Astrocyte of the cerebellum (primary cell): Measurements from ENCODE around the gene RELT.

Experiments used
- DNase-seq: peaks from one replicate; pipeline ENCODE4 v3.0.0-alpha.2; 2011; ENCODE audit warnings: low read depth
- H3K4me3 ChIP-seq: 2 replicates; pipeline ENCODE4 v1.5.1; 2011; ENCODE audit warnings: mild to moderate bottlenecking, low read depth, low read length, moderate library complexity
- in situ Hi-C: cut with HindIII; loops from 2 replicates; pipeline ENCODE4 v1.10.0; 2017; ENCODE audit warnings: low sequenced_read_pairs
- TF ChIP-seq, protein P1 (sequence below): IDR thresholded peaks from 2 replicates; pipeline ENCODE4 v1.5.1; 2012; ENCODE audit warnings: low read length, low read depth, moderate library complexity, mild to moderate bottlenecking; ENCODE audit errors: missing control alignments

Gene RELT

DNA sequence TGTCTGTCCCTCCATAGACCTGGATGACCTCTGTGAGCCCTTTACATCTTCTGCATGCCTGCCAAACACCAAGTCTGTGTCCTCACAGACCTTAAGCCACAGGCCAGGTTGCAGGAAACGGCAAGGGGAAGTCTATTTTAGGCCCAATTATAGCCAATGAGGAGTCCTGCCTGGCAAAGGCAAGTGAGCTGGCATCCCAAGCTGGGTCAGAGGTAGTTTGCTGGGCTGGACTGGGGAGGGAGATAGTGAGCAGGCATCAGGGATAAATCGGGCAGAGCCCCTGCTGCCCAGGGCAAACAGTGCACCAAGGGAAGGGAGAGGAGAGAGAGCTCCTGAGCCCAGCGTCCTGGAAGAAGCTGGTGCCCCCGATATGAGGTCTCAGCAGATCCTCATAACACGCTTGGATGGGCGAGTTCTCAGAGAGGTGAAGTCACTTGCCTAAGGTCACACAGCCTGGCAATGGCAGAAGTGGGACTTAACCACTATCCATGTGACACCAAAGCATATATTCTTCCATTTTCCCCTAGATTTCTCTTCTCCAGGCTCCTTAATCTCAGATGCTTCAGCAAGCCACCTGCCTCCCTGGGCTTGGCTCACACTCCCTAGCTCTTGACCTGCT, 3.7 kb upstream of the RELT start:
- no peak overlapping the region for H3K4me3 ChIP-seq
- no peak for DNase-seq
- in situ Hi-C loops: no loop called here
- TF ChIP-seq, protein P1, sequence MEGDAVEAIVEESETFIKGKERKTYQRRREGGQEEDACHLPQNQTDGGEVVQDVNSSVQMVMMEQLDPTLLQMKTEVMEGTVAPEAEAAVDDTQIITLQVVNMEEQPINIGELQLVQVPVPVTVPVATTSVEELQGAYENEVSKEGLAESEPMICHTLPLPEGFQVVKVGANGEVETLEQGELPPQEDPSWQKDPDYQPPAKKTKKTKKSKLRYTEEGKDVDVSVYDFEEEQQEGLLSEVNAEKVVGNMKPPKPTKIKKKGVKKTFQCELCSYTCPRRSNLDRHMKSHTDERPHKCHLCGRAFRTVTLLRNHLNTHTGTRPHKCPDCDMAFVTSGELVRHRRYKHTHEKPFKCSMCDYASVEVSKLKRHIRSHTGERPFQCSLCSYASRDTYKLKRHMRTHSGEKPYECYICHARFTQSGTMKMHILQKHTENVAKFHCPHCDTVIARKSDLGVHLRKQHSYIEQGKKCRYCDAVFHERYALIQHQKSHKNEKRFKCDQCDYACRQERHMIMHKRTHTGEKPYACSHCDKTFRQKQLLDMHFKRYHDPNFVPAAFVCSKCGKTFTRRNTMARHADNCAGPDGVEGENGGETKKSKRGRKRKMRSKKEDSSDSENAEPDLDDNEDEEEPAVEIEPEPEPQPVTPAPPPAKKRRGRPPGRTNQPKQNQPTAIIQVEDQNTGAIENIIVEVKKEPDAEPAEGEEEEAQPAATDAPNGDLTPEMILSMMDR: peak; percentile 22

DNA sequence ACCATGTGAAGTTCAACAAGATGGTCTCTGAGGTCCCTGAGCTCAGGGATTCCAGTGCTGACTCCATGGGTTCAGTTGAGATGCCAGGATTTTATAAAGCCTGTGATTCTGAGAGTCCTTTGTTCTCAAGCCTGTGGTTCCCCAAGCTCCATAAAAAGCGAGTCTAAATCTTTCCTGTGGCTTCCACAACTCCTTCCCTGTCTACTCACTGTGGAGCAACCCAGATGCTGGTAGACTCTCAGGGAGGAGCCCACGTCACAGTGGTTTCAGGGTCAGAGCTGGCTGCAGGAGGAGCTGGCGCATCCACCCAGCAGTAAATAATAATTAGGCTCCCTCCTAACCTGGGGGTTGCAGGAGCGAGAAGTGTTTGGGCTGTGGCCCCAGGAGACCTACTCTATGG, 2.0 kb upstream of the RELT start:
- in situ Hi-C loops: no loop called here
- TF ChIP-seq, protein P1: no peak
- no peak overlapping the region for H3K4me3 ChIP-seq
- no peak for DNase-seq

DNA sequence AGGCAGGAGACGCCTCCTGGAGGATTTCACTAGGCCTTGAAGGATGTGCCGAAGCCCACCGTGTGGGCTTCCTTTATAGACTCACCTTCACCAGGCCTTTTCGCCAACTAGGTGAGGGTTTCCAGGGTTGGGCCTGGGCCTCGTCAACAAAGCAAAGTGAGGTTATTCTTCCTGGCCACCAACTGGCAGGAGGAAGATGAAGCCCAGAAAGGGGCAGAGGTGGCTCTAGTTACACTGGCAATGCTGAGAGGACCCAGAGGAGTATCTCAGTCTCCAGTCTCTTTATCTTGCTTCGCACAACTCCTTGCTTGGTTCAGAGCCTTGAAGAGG, 404 bp upstream of the RELT start:
- DNase-seq: no peak
- no peak overlapping the region for H3K4me3 ChIP-seq
- TF ChIP-seq, protein P1: no peak
- in situ Hi-C loops: no loop called here

DNA sequence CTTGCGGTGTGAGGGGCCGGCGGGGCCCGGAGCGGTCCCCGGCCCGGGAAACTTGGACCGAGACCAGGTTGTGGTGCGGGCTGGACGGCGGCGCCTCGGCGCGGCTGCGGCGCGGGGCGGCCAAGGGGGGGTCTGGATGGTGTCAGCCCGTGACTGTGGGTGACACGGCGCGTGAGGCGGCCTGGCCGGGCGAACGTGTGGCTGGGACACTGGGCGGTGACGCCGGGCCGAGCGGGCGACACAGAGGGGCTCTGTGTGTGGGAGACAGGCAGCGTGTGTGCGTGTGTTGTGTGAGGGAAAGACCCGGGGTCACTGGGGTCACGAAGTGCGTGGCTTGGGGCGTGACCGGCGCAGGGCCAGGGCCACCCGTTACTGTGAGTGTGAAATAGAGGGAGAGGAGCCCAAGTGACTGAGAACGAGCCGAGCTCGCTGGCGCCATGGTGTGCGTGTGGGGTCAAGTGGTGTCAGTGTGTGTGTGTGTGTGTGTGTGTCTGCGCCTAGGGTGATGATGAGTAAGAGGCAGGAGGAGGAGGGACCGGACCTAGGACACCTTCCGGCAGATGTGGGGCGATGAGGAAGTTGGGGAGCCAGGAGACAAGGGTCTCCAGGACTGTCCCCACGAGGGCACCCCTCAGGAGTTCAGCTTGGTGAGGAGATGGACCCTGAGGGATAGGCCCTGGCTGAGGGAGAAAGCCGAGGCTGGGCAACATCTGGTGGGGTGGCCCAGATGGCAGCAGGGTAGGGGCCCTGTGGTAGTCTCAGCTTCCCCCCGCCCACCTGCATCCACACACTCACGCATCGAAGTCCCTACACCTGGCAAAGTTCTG, 817 bp downstream of the RELT start:
- H3K4me3 ChIP-seq: peak overlapping the region; percentile 60
- DNase-seq: no peak
- TF ChIP-seq, protein P1: no peak
- in situ Hi-C loops: no loop called here

DNA sequence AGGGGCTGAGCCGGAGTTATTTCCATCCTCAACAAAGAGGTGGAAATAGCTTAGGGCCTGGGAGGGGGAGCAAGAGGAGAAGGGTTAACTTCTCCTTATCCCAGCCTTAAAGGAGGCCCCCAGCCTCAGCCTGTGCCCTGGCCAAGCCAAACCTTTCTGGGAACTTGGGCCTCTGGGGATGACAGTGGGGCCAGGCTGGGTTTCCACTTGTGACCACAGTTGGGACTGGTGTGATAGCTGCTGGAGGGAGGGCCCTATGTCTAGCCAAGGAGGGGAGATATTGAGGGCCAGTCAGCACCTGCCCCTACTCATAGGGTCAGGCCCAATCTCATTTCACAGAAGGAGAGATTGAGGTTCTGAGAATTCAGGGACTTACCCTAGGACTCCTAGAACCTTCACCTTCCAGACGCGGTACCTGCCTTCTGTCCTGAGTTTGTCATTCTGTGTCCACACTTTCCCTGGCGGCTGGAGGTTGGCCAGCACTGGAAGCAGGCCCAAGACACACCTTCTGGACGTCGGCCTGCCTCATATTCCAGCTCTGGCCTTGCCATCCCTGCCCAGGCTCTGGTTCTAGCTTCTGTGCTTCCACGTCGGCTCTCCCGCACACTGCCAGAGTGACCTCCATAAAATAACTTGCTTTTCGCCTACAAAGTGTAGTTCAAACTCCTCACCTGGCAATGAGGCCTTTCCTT, 3.1 kb downstream of the RELT start:
- no peak overlapping the region for H3K4me3 ChIP-seq
- TF ChIP-seq, protein P1: no peak
- in situ Hi-C loops: no loop called here
- DNase-seq: no peak

DNA sequence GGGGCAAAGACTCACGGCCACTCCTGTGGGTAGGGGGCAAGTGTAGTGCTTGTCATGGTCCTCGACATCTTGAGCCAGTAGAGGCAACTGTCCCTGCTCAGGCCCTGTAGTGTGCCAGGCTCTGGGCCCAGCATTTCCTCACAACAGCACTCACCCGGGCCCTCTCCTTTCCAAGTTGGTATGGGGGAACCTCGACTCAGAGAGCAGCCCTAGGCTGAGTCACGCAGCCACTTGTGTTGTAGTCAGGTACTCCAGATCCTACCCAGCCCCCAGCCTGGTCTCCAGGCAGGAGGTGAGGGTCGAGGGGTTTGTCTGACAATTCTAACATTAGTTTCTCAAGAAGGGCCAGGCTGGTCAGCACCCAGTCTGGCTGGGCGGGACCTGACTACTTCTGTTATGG, 4.1 kb downstream of the RELT start:
- TF ChIP-seq, protein P1: no peak
- no peak overlapping the region for H3K4me3 ChIP-seq
- in situ Hi-C loops: no loop called here
- DNase-seq: no peak
